ENCODE data around the gene EBLN1.

DNA sequence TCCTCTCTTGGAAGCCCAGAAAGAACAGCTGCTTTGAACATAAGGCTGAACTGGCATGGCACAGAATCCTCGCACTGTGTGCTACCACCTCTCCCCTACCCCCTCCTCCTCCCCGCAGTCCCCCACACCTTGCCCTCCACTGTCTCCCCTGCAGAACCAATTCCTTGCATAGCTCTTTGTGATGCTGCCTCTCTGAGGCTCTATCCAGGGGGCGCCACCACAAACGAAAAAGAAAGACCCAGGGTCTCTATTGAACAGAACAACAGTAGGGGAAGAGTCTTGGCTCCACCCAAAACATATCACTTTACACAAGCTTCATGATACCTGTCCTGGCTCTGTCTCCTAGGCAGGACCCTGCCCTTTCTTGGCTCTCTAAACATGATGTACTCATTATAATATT lies 26.2 kb upstream of the EBLN1 start:
- TF ChIP-seq, protein P1, sequence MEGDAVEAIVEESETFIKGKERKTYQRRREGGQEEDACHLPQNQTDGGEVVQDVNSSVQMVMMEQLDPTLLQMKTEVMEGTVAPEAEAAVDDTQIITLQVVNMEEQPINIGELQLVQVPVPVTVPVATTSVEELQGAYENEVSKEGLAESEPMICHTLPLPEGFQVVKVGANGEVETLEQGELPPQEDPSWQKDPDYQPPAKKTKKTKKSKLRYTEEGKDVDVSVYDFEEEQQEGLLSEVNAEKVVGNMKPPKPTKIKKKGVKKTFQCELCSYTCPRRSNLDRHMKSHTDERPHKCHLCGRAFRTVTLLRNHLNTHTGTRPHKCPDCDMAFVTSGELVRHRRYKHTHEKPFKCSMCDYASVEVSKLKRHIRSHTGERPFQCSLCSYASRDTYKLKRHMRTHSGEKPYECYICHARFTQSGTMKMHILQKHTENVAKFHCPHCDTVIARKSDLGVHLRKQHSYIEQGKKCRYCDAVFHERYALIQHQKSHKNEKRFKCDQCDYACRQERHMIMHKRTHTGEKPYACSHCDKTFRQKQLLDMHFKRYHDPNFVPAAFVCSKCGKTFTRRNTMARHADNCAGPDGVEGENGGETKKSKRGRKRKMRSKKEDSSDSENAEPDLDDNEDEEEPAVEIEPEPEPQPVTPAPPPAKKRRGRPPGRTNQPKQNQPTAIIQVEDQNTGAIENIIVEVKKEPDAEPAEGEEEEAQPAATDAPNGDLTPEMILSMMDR (IDR thresholded peaks at IDR 0.05; ENCODE audit: low read length) = no peak
- TF ChIP-seq EZH2 (optimal IDR thresholded peaks at IDR 0.05; ENCODE audit: low read depth, low read length) (no peak), EZH2phosphoT487 (IDR thresholded peaks at IDR 0.05; ENCODE audit: low read length) (no peak)
